ENCODE results near the gene FOXJ1.
A peak's percentile ranks its signal among the peaks of the same experiment; 100 is the strongest.

FOXJ1 gene

DNA sequence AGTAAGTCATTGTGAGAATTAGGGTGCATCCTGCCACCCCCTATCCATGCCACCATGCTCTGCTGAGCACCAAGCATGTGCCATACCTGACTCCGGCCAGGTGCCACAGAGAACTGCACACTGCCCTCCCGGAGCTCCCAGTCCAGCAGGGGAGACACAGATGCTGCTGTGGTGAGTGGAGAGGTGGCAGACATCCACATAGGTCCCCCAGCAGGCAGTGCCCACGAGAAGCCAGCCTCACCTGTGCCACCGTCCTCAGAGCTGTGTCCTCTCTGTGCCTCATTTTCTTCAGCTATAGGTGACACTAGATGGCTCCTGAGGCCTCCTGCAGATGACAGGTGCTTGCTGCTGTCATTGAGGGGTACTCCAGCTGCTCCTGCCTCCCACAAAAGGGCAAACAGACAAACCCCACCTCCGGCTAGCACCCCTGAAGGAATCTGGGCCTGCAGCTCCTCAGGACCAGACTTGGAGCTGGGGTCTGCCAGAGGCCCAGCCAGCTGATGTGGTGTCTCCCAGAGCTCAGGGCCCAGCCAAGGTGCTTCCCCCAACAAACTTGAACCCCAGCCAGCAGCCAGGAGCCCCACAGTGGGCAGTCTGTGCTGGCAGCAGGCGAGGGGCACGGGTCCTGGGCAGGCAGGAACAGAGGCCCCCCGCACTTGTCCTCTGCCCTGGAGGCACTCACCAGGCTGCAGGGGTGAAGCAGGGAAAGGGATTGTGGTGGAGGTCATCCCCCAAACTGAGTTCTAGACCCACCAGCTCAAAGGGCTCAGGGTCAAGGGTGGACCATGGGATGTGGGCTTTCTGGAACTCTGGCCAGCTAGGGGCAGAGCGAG lies 17.1 kb downstream of the FOXJ1 start:
- DNase-seq (ENCODE audit: low read depth in 2 of 2): no peak

DNA sequence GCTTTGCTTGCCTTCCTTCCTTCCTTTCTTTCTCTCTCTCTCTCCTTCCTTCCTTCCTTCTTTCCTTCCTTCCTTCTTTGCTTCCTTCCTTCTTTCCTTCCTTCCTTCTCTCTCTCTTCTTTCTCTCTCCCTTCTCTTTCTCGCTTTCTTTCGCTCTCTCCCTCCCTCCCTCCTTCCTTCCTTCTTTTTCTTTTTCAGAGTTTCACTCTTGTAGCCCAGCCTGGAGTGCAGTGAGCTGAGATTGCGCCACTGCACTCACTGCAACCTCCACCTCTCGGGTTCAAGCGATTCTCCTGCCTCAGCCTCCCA lies 17.9 kb downstream of the FOXJ1 start:
- DNase-seq (ENCODE audit: low read depth in 2 of 2): no peak

DNA sequence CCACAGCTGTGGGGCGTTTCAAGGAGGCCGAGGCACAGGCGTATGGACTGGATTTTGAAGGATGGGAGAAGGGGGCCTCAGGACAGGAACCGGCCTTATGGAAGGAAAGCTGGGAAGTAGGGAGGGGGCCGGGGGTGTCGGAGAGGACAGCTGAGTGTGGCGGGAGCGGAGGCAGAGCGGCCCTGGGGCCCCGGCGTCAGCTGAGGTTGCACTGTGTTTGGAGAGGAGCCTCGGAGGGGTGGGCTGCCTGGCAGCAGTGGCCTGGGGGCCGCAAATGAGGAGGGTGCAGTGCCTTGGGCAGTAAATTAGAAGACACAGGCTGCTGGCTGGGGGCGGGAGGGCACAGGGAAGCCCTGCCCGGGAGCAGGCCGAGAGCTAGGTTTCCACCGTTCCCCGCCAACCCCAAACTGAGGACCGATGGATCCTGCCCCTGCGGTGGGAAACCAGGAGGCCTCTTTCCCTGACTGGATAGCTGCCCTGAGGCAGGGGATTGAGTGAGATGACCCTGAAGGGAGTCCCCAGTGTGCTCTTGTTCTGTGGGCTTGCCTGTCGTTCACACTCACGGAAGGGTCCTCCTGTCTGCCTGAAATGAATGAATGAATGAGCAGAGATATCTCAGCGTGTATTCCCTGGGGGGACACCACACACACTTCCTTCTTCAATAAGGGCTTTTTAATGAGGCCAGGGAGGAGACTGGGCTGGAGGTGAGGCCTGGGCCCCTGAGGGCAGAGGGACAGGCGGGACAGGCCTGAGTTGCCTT lies 18.4 kb downstream of the FOXJ1 start:
- no peak for DNase-seq (ENCODE audit: low read depth in 2 of 2)

DNA sequence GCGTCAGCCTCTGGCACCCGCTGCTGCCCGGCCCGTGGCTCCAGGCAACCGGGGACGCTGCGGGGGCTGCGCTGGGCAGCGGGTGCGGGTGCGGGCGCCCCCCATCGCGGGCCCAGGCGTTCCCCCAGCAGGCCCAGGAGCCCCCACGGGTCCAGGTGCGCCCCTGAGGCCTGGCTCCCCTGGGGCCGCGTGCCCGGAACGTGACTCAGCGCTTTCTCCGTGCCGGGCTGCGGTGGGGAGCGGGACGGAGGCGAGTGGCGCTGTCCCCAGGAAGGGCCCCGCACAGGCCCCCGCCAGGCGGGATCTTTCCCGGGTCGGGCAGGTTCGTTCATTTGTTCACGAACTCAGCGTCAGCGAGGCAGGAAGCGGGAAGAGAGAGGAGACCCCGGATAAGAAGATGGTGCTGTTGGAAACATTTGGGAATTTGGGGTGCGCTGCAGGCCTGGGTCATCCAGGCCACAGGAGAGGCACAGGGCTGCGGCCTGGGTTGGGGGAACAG lies 19.1 kb downstream of the FOXJ1 start:
- no peak for DNase-seq (ENCODE audit: low read depth in 2 of 2)

DNA sequence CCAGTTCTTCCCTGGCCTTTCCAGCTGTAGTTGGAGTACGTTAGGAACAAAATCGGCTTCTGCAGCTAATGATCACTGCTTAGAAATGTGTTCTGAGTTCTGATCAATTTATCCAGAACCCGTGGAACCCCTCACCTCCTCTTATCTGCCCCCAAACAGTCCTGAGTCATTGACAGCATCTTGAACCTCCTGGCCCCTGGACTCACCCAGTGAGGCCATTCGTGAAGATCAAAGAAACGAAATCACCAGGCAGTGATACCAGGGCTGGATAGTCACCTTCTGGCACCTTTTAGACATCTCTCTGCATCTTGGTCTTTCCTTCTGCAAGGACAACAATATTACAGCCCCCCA lies 20.4 kb downstream of the FOXJ1 start:
- DNase-seq (ENCODE audit: low read depth in 2 of 2): no peak

DNA sequence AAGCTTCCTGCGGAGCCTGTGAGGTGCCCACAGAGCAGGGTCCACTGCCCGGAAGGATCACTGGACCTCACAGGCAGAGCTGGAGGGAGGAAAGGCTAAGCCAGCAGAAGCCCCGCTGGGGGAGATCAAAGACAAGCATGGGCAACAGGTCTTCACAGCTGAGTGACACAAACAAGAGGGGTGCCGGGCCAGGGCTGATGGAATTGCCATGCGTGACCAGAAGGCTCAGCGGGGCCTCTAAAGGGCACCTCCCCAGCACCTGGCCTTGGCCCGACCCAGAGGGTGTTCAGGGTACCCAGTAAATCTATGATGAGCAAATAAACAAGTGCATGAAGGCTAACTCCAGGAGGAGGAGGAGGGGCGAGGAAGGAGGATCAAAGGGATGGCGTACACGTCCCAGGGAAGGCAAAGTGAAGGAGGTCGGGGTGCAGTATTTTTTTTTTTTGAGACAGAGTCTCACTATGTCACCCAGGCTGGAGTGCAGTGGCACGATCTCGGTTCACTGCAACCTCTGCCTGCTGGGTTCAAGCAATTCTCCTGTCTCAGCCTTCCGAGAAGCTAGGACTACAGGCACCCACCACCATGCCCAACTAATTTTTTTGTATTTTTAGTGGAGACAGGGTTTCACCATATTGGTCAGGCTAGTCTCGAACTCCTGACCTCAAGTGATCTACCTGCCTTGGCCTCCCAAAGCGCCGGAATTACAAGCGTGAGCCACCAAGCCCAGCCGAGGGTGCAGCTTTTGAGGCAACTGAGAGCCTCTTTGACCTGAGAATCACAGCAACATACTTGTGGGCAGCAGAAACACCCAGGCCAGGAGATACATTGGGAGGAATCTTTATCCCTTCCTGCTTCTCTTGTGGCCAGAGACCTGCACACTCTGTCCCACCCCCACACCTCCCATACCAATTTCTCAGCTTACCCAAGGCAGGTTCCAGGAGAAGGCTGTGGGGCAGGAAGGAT lies 21.4 kb downstream of the FOXJ1 start:
- no peak for DNase-seq (ENCODE audit: low read depth in 2 of 2)

DNA sequence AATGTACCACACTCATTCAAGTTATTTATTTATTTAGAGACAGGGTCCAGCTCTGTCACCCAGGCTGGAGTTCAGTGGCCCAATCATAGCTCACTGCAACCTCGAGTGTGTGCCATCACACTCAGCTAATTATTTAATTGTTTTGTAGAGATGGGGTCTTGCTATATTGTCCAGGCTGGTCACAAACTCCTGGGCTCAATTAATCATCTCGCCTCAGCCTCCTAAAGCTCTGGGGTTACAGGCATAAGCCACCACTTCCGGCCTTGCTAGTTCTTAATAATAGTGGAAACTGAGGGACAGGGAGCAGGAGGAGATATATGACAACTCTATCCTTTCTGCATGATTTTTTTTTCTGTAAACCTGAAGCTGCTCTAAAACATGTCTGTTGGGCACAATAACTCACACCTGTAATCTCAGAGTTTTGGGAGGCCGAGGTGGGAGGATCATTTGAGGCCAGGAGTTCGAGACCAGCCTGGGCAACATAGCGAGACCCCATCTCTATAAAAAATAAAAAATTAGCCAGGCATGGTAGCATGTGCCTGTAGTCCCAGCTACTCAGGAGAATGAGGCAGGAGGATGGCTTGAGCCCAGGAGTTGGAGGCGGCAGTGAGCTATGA lies 25.8 kb downstream of the FOXJ1 start:
- DNase-seq (ENCODE audit: low read depth in 2 of 2): no peak

DNA sequence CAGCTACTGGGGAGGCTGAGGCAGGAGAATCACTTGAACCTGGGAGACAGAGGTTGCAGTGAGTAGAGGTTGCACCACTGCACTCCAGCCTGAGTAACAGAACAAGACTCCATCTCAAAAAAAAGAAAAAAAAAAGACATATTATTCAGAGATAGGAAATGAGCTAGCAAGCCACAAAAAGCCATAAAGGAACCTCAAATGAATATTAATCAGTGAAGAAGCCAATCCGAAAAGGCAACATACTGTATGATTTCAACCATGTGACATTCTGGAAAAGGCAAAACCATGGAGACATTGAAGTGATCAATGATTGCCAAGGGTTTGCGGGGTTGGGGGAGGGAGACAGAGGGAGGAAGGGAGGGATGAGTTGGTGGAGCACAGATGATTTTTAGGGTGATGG lies 29.1 kb downstream of the FOXJ1 start:
- no peak for DNase-seq (ENCODE audit: low read depth in 2 of 2)

DNA sequence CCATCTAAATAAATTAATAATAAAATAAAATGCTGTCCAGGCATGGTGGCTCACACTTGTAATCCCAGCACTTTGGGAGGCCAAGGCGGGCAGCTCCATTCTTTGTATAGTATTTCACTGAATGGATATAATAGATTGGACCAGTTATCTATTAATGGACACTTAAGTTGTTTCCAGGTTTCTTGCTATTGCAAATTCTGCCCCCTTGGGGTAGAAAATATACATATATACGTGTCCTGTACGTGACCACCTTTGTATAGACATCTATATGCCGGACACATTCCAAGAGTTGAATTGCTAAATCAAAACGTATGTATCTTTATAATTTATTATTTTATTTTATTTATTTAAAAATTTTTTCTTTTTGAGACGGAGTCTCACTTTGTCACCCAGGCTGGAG lies 33.5 kb downstream of the FOXJ1 start:
- DNase-seq (ENCODE audit: low read depth in 2 of 2): no peak

DNA sequence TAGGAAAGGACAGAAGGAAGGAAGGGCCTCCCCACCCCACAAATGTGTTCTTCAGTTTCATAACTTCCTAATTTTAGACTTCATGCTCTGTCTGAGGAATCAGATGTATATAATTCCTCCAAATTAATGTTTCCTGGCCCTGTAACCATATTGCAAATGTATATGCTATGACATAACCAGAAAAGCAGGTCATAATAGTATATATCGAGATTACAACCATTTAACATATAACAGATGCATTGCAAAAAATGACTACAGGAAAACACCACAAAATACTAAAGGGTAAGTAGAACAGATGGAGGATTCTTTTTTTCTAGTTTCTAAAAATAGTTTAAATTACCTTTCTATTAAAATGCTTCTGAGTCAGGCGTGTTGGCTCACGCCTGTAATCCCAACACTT lies 34.3 kb downstream of the FOXJ1 start:
- no peak for DNase-seq (ENCODE audit: low read depth in 2 of 2)

DNA sequence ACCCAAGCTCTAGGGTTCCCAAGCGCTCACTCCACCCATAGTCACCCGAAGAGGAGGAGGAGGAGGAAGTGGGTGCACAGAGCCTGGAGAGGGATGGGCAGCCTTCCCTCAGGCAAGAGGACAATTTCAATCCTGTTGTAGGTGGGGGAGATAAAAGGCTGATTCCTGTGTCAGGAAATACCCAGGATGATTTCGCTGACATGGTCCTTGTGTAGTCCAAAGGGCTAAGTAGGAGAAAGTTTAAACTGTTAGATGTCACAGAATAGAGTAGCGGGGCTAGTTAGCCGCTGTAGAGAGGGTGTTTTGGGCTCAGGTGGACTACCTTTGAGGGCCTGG lies 36.2 kb downstream of the FOXJ1 start:
- DNase-seq (ENCODE audit: low read depth in 2 of 2): no peak

DNA sequence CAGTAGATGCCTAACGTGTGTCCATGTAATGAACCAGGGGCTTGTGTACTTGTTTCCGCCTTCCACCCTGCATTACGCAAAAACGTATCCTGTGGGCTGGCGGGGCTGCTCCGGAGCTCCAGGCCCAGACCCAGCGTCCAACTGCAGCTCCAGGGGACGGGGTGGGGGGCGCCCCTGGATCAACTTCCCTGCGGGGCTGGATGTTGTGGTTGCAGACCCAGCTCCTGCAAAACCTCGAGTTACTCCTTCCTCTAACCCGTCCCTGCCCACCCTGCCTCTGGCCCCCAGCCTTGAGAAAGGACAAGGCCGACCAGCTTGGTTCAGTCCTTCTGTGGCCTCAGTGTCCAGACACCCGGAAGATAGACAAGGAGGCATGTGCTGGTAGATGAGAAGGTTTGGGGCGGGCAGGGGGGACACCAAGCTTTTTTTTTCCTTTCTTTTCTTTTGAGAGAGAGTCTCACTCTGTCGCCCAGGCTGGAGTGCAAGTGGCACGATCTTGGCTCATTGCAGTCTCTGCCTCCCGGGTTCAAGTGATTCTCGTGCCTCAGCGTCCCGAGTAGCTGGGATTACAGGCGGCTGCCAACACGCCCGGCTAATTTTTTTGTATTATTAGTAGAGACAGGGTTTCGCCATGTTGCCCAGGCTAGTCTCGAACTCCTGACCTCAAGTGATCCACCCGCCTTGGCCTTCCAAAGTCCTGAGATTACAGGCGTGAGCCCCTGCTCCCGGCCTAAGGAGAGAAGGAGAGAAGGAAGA lies 36.7 kb downstream of the FOXJ1 start:
- DNase-seq (ENCODE audit: low read depth in 2 of 2): no peak

DNA sequence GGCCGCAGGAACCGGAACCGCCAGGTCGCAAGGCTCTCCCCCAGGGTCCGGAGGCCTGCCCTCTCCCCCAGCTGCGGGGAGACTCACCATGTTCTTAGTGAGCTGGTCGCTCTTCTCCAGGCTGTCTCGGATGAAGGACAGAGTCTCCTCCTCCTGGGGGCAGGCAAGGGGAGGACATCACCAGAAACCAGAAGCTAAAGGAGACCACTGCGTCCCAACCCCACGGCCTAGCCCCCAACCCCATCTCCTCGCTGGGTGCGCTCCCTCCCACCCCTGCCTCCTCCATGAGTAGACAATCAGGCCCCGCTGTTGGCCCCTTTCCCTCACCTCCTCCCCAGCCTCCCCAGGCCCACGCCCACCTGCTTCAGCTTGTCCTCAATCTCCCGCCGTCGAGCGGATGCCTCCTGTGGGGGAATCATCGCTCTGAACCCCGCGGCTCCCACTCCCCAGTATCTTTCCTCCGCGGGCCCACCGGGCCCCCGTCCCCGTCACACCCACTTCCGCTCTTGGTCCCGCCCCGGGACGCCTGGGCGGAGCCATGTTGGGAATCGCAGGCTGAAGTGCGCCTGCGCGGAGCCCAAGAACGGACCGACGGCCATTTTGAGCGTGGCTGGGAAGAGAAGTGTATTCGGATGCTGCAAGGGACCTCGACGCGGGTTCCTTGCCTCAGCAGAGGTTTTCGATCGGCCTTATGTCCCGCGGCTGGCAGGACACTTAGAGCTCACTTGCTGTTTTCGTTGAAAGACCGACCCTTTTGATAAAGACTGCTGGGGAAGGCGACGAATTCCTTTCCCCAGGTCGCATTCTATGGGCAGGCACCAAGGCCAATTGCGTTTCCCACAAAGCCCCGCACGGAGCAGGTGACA lies 37.5 kb downstream of the FOXJ1 start, which contains the start of gene EXOC7:
TSS of gene EXOC7 (minus strand) at position 514 of the 866 bp plus-strand sequence. CDS start at position 419, 95 bp downstream.
- peak; percentile 86 to 88 for DNase-seq (ENCODE audit: low read depth in 2 of 2)

DNA sequence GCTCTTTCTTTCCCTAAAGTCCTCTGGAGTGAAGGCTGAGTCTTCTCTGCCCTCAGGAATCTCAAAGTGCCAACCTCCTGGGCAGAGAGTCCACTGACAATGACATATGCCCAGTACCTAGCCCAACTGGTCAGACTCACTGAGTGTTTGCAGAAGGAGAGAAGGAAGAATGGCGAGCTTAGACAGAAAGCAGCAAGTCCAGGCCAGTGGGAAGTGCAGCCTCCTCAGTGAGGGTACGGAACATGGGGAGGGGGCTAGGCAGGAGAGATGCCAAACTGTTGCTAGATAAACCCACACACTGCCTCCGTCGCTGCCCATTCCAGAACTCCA lies 38.1 kb downstream of the FOXJ1 start:
- no peak for DNase-seq (ENCODE audit: low read depth in 2 of 2)

DNA sequence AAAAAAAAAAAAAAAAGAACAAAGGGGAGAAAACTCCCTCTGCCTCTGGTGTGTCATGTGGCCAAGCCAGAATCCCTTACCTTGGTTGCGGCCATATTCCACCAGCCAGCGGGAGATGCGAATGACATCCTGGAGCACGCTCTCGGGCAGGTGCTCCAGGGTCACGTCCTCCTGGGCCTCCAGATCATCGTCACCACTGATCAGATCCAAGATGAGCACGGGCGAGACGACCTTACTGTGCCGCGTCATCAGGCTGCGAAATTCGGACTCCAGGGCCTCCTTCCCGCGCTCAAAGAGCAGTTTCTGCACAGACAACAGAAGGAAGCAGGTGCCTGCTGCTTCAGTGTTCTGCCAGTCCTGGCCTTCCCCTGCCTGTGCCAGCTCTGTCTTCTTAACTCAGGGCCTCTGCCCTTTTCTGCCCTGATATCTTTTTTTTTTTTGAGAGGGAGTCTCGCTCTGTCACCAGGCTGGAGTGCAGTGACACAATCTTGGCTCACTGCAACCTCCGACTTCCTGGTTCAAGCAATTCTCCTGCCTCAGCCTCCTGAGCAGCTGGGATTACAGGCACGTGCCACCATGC lies 43.2 kb downstream of the FOXJ1 start:
- no peak for DNase-seq (ENCODE audit: low read depth in 2 of 2)

DNA sequence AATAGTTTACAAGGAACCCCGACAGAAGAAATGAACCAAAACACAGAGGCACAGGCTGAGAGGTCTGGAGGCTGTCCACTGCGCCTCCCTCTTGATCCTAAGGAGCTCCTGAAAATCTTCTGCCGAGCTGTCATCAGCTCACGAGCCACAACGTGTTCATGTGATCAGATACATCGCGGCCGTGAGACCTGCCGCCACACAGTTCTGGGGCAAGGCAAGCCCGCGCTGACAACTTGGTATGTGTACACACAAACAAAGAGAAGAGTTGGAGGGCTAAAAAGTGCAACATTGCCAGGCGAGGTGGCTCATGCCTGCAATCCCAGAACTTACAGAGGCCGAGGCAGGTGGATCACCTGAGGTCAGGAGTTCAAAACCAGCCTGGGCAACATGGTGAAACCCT lies 45.1 kb downstream of the FOXJ1 start:
- no peak for DNase-seq (ENCODE audit: low read depth in 2 of 2)

DNA sequence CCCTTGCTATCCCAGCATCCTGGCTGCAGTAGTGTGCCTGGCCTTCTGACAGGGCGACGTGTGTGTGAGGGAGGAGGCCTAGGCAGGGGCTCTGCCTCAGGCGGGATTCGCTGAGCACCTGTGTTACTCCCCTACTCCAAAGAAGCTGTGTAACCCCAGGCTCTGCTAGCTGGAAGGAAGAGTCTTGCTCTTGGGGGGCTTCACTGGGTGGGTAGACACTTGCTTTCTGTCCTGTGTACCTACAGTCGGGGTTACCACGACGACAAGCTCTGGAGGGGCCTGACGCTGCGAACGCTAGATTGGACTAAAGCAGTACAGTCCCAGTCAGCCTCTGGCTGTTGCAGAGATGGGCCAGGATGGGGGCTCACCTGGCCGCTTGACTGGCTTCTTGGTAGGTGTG lies 47.0 kb downstream of the FOXJ1 start:
- DNase-seq (ENCODE audit: low read depth in 2 of 2): no peak

DNA sequence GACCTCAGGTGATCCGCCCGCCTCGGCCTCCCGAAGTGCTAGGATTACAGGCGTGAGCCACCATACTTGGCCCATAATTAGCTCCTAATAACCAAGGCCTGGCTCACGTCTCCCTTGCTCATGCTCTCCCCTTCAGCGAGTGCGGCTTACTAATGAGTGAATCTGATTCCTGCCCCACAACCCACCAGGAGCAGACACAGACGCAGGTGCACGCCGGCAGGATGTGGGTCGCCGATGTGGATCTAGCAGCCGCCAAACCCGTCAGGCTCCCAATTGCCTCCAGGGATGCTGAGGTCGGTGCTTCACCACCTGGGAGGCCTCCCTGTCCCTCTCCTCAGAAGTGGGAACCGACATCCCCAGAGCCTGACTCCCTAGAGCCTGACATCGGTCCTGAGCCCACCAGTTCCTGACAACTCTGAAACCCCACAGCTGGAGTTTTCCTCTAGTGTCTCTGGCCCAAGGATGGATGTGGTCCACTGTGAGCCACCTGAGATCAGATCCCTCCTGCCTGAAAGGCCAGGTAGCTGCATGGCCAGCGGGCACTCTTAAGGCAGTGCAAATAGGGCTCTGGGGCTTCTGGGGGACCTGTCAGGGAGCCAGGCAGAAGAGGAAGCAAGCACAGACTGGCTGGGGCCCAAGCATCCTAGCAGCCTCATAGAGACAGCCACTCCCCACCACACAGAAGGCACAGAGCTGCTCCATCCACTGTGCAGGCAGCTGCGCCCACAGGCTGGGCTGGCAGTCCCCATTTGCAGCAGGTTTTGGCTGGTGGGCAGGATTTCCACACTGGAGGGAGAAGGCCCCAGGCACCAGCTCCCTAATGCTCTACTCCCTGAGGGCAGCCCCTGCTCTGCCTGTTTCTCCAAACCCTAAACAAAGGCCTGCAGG lies 48.3 kb downstream of the FOXJ1 start:
- no peak for DNase-seq (ENCODE audit: low read depth in 2 of 2)

Data from stimulated activated CD8-positive, alpha-beta memory T cell treated with anti-CD3 and anti-CD28 coated beads, Interleukin-7, amount 100 ng/mL, for 1 hour (primary cell).